Right cardiac atrium (tissue), 5 donors: ENCODE measurements around the gene FOXA1. TPM values are rescaled to one million over a fixed set of nuclear protein-coding genes. Genes with fewer than 3 reads are reported as not detected.

Experiments used
- ATAC-seq, 2 donors: fragments of 200-7000 bp; cut with Tn5 transposase; one replicate each; pipeline versions ENCODE4 v1.8.0 to v1.9.1; 2020; ENCODE audit warnings: moderate library complexity in 2 of 2, mild to moderate bottlenecking in 1 of 2
- DNase-seq, 3 donors: peaks; one replicate each; pipeline ENCODE4 v3.0.0-alpha.2; 2020
- H3K27ac ChIP-seq: one replicate; pipeline ENCODE4 v1.5.1; 2013; ENCODE audit warnings: mild to moderate bottlenecking, low read length, control low read depth, moderate library complexity
- H3K27me3 ChIP-seq: one replicate; pipeline ENCODE4 v1.6.1; 2013; ENCODE audit not compliant: control insufficient read depth, insufficient read depth
- H3K4me1 ChIP-seq: one replicate; pipeline ENCODE4 v1.6.1; 2013; ENCODE audit warnings: low read length; ENCODE audit not compliant: control insufficient read depth, insufficient read depth
- H3K4me3 ChIP-seq: one replicate; pipeline ENCODE4 v1.5.1; 2013; ENCODE audit warnings: low read length, control low read depth
- H3K9me3 ChIP-seq: one replicate; pipeline ENCODE4 v1.6.1; 2013; ENCODE audit warnings: low read length; ENCODE audit not compliant: control insufficient read depth
- WGBS: extraction: QIAGEN DNeasy Blood & Tissue Kit; methylation state at CpG from one replicate; pipeline ENCODE4 v1.1.7; 2013; 5-methylcytosine and 5-hydroxymethylcytosine counted together
- intact Hi-C, 4 donors: fragments of 100-400 bp; cut with DNase I; formaldehyde crosslinking; loops; one replicate each; pipeline versions ENCODE4 v1.11.0 to v1.14.0; 2022 to 2023
- polyA plus RNA-seq: library from polyadenylated mRNA; stranded (reverse); fragments of 200-250 nt; gene quantifications from one replicate; pipeline ENCODE4 v1.2.3, GENCODE V29; 2013
- total RNA-seq, 4 donors: library from RNA; stranded (reverse); fragmentation: NEBNext Ultra II Directional; extraction: Animal tissue kit (Norgen Biotek cat#: 25700); gene quantifications; one replicate each; pipeline ENCODE4 v1.2.1, GENCODE V29; 2021
- donor health status: healthy with polysubstance abuse.
- donor health status: DM: no; HTN: yes; CAD: no.
- donor health status: DM: no; HTN: no; CAD: no.
- donor health status: DM: no; HTN: yes; CAD: no; lungs with severe emphysema.
- donor health status: DM: yes; HTN: yes; CAD: no.

FOXA1 gene
- total and polyA plus RNA-seq, 5 donors: not detected

GRCh38 chr14:37587131-37587803, 7.8 kb downstream of the FOXA1 start:
- H3K27ac ChIP-seq: no peak overlapping the region
- H3K27me3 ChIP-seq: peaks cover 7% of the 10 kb centered on the region
- no peak overlapping the region for H3K4me3 ChIP-seq
- no peaks in the 10 kb centered on the region for H3K4me1 ChIP-seq
- H3K9me3 ChIP-seq: no peaks in the 10 kb centered on the region
- DNase-seq: no peak
- intact Hi-C loops: no loop called here
- 11% methylated on average over 4 of the region's 4 CpGs for whole genome bisulfite sequencing
- ATAC-seq: no peak

- DNase-seq: no peak
- no peaks in the 10 kb centered on the region for H3K4me1 ChIP-seq
- no peak for ATAC-seq
- no peak overlapping the region for H3K4me3 ChIP-seq
- no peaks in the 10 kb centered on the region for H3K9me3 ChIP-seq
- peaks cover 7% of the 10 kb centered on the region for H3K27me3 ChIP-seq
- H3K27ac ChIP-seq: no peak overlapping the region
- whole genome bisulfite sequencing: 0% methylated on average over 1 of the region's 1 CpG
- intact Hi-C loops: no loop called here
These were observed 8.3 kb downstream of the FOXA1 start for GRCh38 chr14:37586797-37587130.

GRCh38 chr14:37585971-37586796, 8.9 kb downstream of the FOXA1 start:
- WGBS: 7% methylated on average over 10 of the region's 10 CpGs
- intact Hi-C loops: no loop called here
- no peak for DNase-seq
- ATAC-seq: no peak
- Histone ChIP-seq H3K4me3 (no peak overlapping the region), H3K27ac (no peak overlapping the region), H3K9me3 (no peaks in the 10 kb centered on the region), H3K4me1 (no peaks in the 10 kb centered on the region), H3K27me3 (peaks cover 7% of the 10 kb centered on the region)

GRCh38 chr14:37585101-37585511, 9.9 kb downstream of the FOXA1 start:
- H3K27ac ChIP-seq: no peak overlapping the region
- H3K4me1 ChIP-seq: no peaks in the 10 kb centered on the region
- no peaks in the 10 kb centered on the region for H3K9me3 ChIP-seq
- intact Hi-C loops: no loop called here
- DNase-seq: no peak
- H3K4me3 ChIP-seq: no peak overlapping the region
- peaks cover 4% of the 10 kb centered on the region for H3K27me3 ChIP-seq
- WGBS: 6% methylated on average over 23 of the region's 23 CpGs
- ATAC-seq: no peak

GRCh38 chr14:37584211-37585100, 10.6 kb downstream of the FOXA1 start:
- Histone ChIP-seq H3K4me3 (no peak overlapping the region), H3K4me1 (no peaks in the 10 kb centered on the region), H3K27ac (no peak overlapping the region), H3K27me3 (peaks cover 4% of the 10 kb centered on the region), H3K9me3 (no peaks in the 10 kb centered on the region)
- intact Hi-C loops: no loop called here
- ATAC-seq (no peak), DNase-seq (peak in 1 of 3 donors; percentile 40)
- 5% methylated on average over 62 of the region's 62 CpGs for WGBS

- DNase-seq: peak in 1 of 3 donors; percentile 31
- Histone ChIP-seq H3K9me3 (no peaks in the 10 kb centered on the region), H3K27ac (no peak overlapping the region), H3K27me3 (peaks cover 4% of the 10 kb centered on the region), H3K4me3 (no peak overlapping the region), H3K4me1 (no peaks in the 10 kb centered on the region)
- intact Hi-C loops: no loop called here
- 5% methylated on average over 67 of the region's 67 CpGs for WGBS
- ATAC-seq: peak in 1 of 2 donors; percentile 44
These were observed 11.5 kb downstream of the FOXA1 start for GRCh38 chr14:37583358-37584210.

GRCh38 chr14:37580146-37580545, 14.9 kb downstream of the FOXA1 start:
- Histone ChIP-seq H3K27ac (no peak overlapping the region), H3K4me3 (no peak overlapping the region), H3K27me3 (no peaks in the 10 kb centered on the region), H3K9me3 (no peaks in the 10 kb centered on the region), H3K4me1 (no peaks in the 10 kb centered on the region)
- intact Hi-C loops: no loop called here
- DNase-seq: no peak
- ATAC-seq: no peak
- 83% methylated on average over 2 of the region's 2 CpGs for WGBS

- H3K4me1 ChIP-seq: no peaks in the 10 kb centered on the region
- no peak overlapping the region for H3K4me3 ChIP-seq
- DNase-seq (no peak), ATAC-seq (no peak)
- no peaks in the 10 kb centered on the region for H3K27me3 ChIP-seq
- no peak overlapping the region for H3K27ac ChIP-seq
- no peaks in the 10 kb centered on the region for H3K9me3 ChIP-seq
- WGBS: 36% methylated on average over 9 of the region's 9 CpGs
- intact Hi-C loops: no loop called here
These were observed 15.8 kb downstream of the FOXA1 start for GRCh38 chr14:37579274-37579673.

- Histone ChIP-seq H3K27ac (no peak overlapping the region), H3K27me3 (no peaks in the 10 kb centered on the region), H3K4me3 (no peak overlapping the region), H3K4me1 (no peaks in the 10 kb centered on the region), H3K9me3 (no peaks in the 10 kb centered on the region)
- DNase-seq (no peak), ATAC-seq (no peak)
- WGBS: 80% methylated on average over 2 of the region's 2 CpGs
- intact Hi-C loops: no loop called here
These were observed 21.7 kb downstream of the FOXA1 start for GRCh38 chr14:37573356-37573755.

GRCh38 chr14:37571391-37571790, 23.7 kb downstream of the FOXA1 start:
- H3K9me3 ChIP-seq: no peaks in the 10 kb centered on the region
- WGBS: 88% methylated on average over 4 of the region's 4 CpGs
- no peaks in the 10 kb centered on the region for H3K4me1 ChIP-seq
- intact Hi-C loops: no loop called here
- H3K27ac ChIP-seq: no peak overlapping the region
- ATAC-seq: no peak
- no peak overlapping the region for H3K4me3 ChIP-seq
- DNase-seq: no peak
- H3K27me3 ChIP-seq: no peaks in the 10 kb centered on the region
